Panc1 (cell line): ENCODE measurements around the gene SRRM4. TPM values are rescaled to one million over a fixed set of nuclear protein-coding genes. Genes with fewer than 3 reads are reported as not detected.

Source experiments
- ATAC-seq: fragments of 200-7000 bp; cut with Tn5 transposase; 2 replicates; pipeline ENCODE4 v1.9.1; 2020; ENCODE audit warnings: mild to moderate bottlenecking, moderate library complexity
- BruUV-seq: library from RNA; stranded (reverse); fragments of 400-500 nt; replicated peaks from 2 replicates; lab custom pipeline; 2021; lab: Mats Ljungman, UMichigan
- CTCF ChIA-PET: fragments of 300-600 bp; sonication (Branson Sonifier 250); formaldehyde crosslinking; loops from one replicate; lab custom pipeline; 2022; ENCODE audit warnings: antibody characterized with exemption; lab: Charles Lee
- POLR2A ChIA-PET: fragments of 300-600 bp; sonication (Branson Sonifier 250); formaldehyde crosslinking; loops from one replicate; lab custom pipeline; 2022; ENCODE audit warnings: antibody characterized with exemption; lab: Charles Lee
- DNase-seq: peaks from one replicate; pipeline ENCODE4 v3.0.0-alpha.2; 2010; ENCODE audit warnings: low read depth, low spot score
- H3K27ac ChIP-seq: 2 replicates; pipeline ENCODE4 v1.5.1; 2011; ENCODE audit warnings: mild to moderate bottlenecking, low read length, inconsistent platforms
- H3K27me3 ChIP-seq: fragments of 200-500 bp; sonication (Bioruptor generic); 2 replicates; pipeline ENCODE4 v1.6.0; 2014; ENCODE audit warnings: low read length, inconsistent platforms; ENCODE audit not compliant: control insufficient read depth, insufficient read depth
- H3K36me3 ChIP-seq: fragments of 200-500 bp; sonication (Bioruptor generic); 2 replicates; pipeline ENCODE4 v1.5.1; 2014; ENCODE audit warnings: inconsistent platforms, mild to moderate bottlenecking, low read length, moderate library complexity; ENCODE audit not compliant: control insufficient read depth, insufficient read depth
- H3K4me1 ChIP-seq: 2 replicates; pipeline ENCODE4 v1.5.1; 2011; ENCODE audit warnings: inconsistent platforms, mild to moderate bottlenecking, low read length, moderate library complexity; ENCODE audit not compliant: control insufficient read depth, insufficient read depth
- H3K4me3 ChIP-seq, 2 experiments: 2 replicates each; pipeline ENCODE4 v1.5.1; 2011 to 2012; ENCODE audit warnings: low read depth in 2 of 2, low read length in 2 of 2, mild to moderate bottlenecking in 2 of 2, inconsistent platforms in 1 of 2, moderate library complexity in 1 of 2
- H3K9me3 ChIP-seq: fragments of 200-500 bp; sonication (Bioruptor generic); 2 replicates; pipeline ENCODE4 v1.5.1; 2014; ENCODE audit warnings: low read depth, mild to moderate bottlenecking, inconsistent platforms, low read length, moderate library complexity; ENCODE audit not compliant: control insufficient read depth, insufficient read depth
- CTCF ChIP-seq: fragments of 450-650 bp; IDR thresholded peaks from 2 replicates; pipeline ENCODE4 v1.5.1; 2017; ENCODE audit warnings: mild to moderate bottlenecking
- POLR2AphosphoS5 ChIP-seq: IDR thresholded peaks from 2 replicates; pipeline ENCODE4 v1.6.1; 2012; ENCODE audit warnings: mild to moderate bottlenecking, low read depth, low read length, moderate library complexity
- REST ChIP-seq, 2 experiments: IDR thresholded peaks; 2 replicates each; pipeline ENCODE4 v1.6.1; 2011 to 2012; ENCODE audit warnings: low read depth in 2 of 2, control low read depth in 1 of 2, low read length in 1 of 2, mild to moderate bottlenecking in 1 of 2, moderate library complexity in 1 of 2; ENCODE audit not compliant: insufficient read depth in 1 of 2
- SIN3A ChIP-seq: IDR thresholded peaks from 2 replicates; pipeline ENCODE4 v1.6.1; 2012; ENCODE audit warnings: low read depth, mild to moderate bottlenecking, low read length, moderate library complexity, borderline replicate concordance; ENCODE audit not compliant: insufficient read depth
- TCF7L2 ChIP-seq: IDR thresholded peaks from 2 replicates; pipeline ENCODE4 v1.6.1; 2011; ENCODE audit warnings: mild to moderate bottlenecking, low read depth, low read length, inconsistent platforms
- in situ Hi-C: cut with HindIII; loops from 2 replicates; pipeline ENCODE4 v1.10.0; 2016; ENCODE audit warnings: low sequenced_read_pairs, low pct_unique_long_range_greater_than_20kb
- intact Hi-C: fragments of 100-400 bp; cut with micrococcal nuclease; formaldehyde crosslinking; loops from one replicate; pipeline ENCODE4 v1.10.0; 2022; ENCODE audit not compliant: unreplicated experiment
- total RNA-seq: library from RNA; stranded (reverse); gene quantifications from one replicate; pipeline ENCODE4 v1.2.1, GENCODE V29; 2021; ENCODE audit not compliant: unreplicated experiment

The SRRM4 gene
- total RNA-seq, 1 experiment from 2014 or later, result not detected

GRCh38 chr12:119157978-119158377 lies 176.6 kb downstream of the SRRM4 start:
- Histone ChIP-seq H3K27me3 (peaks cover 9% of the 10 kb centered on the region; the same call in 1 of the 2 replicates), H3K9me3 (no peaks in the 10 kb centered on the region), H3K27ac (no peak overlapping the region), H3K36me3 (no peaks in the 10 kb centered on the region), H3K4me1 (no peaks in the 10 kb centered on the region), H3K4me3 (no peak overlapping the region)
- in situ Hi-C loops (no loop called here), intact Hi-C loops (no loop called here)
- ATAC-seq (no peak), DNase-seq (no peak)
- POLR2A ChIA-PET, result no interaction called here
- CTCF ChIA-PET, result no interaction called here
- no TSS peak for BruUV-seq
- TF ChIP-seq SIN3A (no peak), POLR2AphosphoS5 (no peak), TCF7L2 (no peak), REST (IDR thresholded peaks at IDR 0.05; ENCODE audit: insufficient read depth in 1 of 2, low read depth in 2 of 2, low read length in 1 of 2) (no peak), CTCF (no peak)

GRCh38 chr12:119158402-119158801 lies 177.1 kb downstream of the SRRM4 start:
- CTCF ChIA-PET, result no interaction called here
- no peak for DNase-seq
- H3K4me1 ChIP-seq, result no peaks in the 10 kb centered on the region
- H3K36me3 ChIP-seq, result no peaks in the 10 kb centered on the region
- TF ChIP-seq SIN3A (no peak), CTCF (no peak), TCF7L2 (no peak), POLR2AphosphoS5 (no peak), REST (IDR thresholded peaks at IDR 0.05; ENCODE audit: insufficient read depth in 1 of 2, low read depth in 2 of 2, low read length in 1 of 2) (no peak)
- H3K4me3 ChIP-seq, result no peak overlapping the region
- in situ Hi-C loops (no loop called here), intact Hi-C loops (no loop called here)
- H3K27me3 ChIP-seq, result peaks cover 9% of the 10 kb centered on the region; the same call in 1 of the 2 replicates
- no peak; the same call in 1 of the 2 replicates for ATAC-seq
- no peak overlapping the region for H3K27ac ChIP-seq
- BruUV-seq, result no TSS peak
- H3K9me3 ChIP-seq, result no peaks in the 10 kb centered on the region
- POLR2A ChIA-PET, result no interaction called here
